ENCODE measurements around the gene MYLIP. TPM values are rescaled to one million over a fixed set of nuclear protein-coding genes. Genes with fewer than 3 reads are reported as not detected.

The MYLIP gene
- total and polyA plus RNA-seq, 2 of the 4 experiments (the other 2 are of a cell fraction): 1.8 to 3.2 TPM

- ChIA-PET CTCF (interaction anchor here (1.0 kb wide), 1 partner anchor 22 kb away, joined by 3 read pairs; no protein-coding TSS in a partner anchor), POLR2A (ENCODE audit: unreplicated experiment) (no interaction called here)
- Histone ChIP-seq H3K14ac (replicated peaks; ENCODE audit: low read depth, low read length) (no peak overlapping the region), H3K4me3 (ENCODE audit: insufficient read depth, low read depth, low read length) (no peak overlapping the region), H3K18ac (ENCODE audit: low read depth, low read length) (no peak overlapping the region), H3K9ac (ENCODE audit: low read depth, low read length) (no peak overlapping the region), H3K79me1 (ENCODE audit: low read depth in 1 of 2, low read length in 2 of 2) (no peaks in the 10 kb centered on the region), H2BK20ac (ENCODE audit: low read depth, low read length) (no peak overlapping the region), H3K56ac (ENCODE audit: extremely low read depth, insufficient read depth, low read length) (no peak overlapping the region), H2AK5ac (ENCODE audit: low read depth, low read length) (no peak overlapping the region), H3K23ac (ENCODE audit: low read depth, low read length) (no peak overlapping the region), H4K91ac (ENCODE audit: insufficient read depth, low read depth, low read length) (no peak overlapping the region), H2BK5ac (ENCODE audit: low read depth, low read length, poor library complexity, severe bottlenecking) (no peak overlapping the region), H3K9me3 (ENCODE audit: control insufficient read depth, insufficient read depth, low read length) (peaks cover 3% of the 10 kb centered on the region; the same call in 1 of the 2 replicates), H2AK9ac (replicated peaks; ENCODE audit: low read depth, low read length, poor library complexity) (no peak overlapping the region), H3K27me3 (ENCODE audit: control insufficient read depth, insufficient read depth, low read length) (peaks cover 39% of the 10 kb centered on the region), H3K27ac (ENCODE audit: insufficient read depth, low read length) (no peak overlapping the region), H2AFZ (replicated peaks; ENCODE audit: low read length, poor library complexity) (no peak overlapping the region), H4K5ac (ENCODE audit: low read depth, low read length) (no peak overlapping the region), H3K4me1 (ENCODE audit: control insufficient read depth, insufficient read depth, low read length) (no peaks in the 10 kb centered on the region), H3K4me2 (ENCODE audit: low read depth, low read length) (no peak overlapping the region), H4K8ac (ENCODE audit: low read depth in 2 of 2, low read length in 2 of 2) (no peak overlapping the region), H2BK120ac (ENCODE audit: low read depth, low read length) (no peak overlapping the region), H3K4ac (ENCODE audit: low read depth, low read length) (no peak overlapping the region), H2BK15ac (ENCODE audit: low read depth, low read length) (no peak overlapping the region), H4K20me1 (ENCODE audit: insufficient read depth, low read length) (no peaks in the 10 kb centered on the region), H3K9me1 (ENCODE audit: insufficient read depth, low read length) (no peaks in the 10 kb centered on the region; the same call in 1 of the 2 replicates), H3K36me3 (ENCODE audit: control insufficient read depth, insufficient read depth, low read length) (no peaks in the 10 kb centered on the region)
- 90% methylated on average over 4 of the region's 11 CpGs; no CpG with 5 or more reads in 1 of the 2 experiments for WGBS, 2 experiments (ENCODE audit: extremely low coverage in 2 of 2, insufficient read length in 1 of 2)
- dilution Hi-C loops (cut with HindIII; ENCODE audit: low sequenced_read_pairs, unreplicated experiment): no loop called here
- no TSS peak for BruUV-seq (replicated peaks)
- intact Hi-C loops (cut with micrococcal nuclease): no loop called here
- ATAC-seq (ENCODE audit: low read depth): no peak
- DNase-seq: no peak
- in situ Hi-C loops (cut with MboI; ENCODE audit: low sequenced_read_pairs): no loop called here
- TF ChIP-seq RAD21 (IDR thresholded peaks at IDR 0.05; ENCODE audit: low read length): no peak
- no peak for TF ChIP-seq FOS (IDR thresholded peaks at IDR 0.05; ENCODE audit: low read depth, low read length)
- no peak for TF ChIP-seq MAFK (IDR thresholded peaks at IDR 0.05; ENCODE audit: low read depth, low read length)
- no peak for TF ChIP-seq CEBPB (IDR thresholded peaks at IDR 0.05; ENCODE audit: low read depth, low read length)
- TF ChIP-seq MAZ (IDR thresholded peaks at IDR 0.05; ENCODE audit: borderline replicate concordance, low read depth, low read length): no peak
- TF ChIP-seq BHLHE40 (IDR thresholded peaks at IDR 0.05; ENCODE audit: low read depth, low read length): no peak
- TF ChIP-seq, protein P1, sequence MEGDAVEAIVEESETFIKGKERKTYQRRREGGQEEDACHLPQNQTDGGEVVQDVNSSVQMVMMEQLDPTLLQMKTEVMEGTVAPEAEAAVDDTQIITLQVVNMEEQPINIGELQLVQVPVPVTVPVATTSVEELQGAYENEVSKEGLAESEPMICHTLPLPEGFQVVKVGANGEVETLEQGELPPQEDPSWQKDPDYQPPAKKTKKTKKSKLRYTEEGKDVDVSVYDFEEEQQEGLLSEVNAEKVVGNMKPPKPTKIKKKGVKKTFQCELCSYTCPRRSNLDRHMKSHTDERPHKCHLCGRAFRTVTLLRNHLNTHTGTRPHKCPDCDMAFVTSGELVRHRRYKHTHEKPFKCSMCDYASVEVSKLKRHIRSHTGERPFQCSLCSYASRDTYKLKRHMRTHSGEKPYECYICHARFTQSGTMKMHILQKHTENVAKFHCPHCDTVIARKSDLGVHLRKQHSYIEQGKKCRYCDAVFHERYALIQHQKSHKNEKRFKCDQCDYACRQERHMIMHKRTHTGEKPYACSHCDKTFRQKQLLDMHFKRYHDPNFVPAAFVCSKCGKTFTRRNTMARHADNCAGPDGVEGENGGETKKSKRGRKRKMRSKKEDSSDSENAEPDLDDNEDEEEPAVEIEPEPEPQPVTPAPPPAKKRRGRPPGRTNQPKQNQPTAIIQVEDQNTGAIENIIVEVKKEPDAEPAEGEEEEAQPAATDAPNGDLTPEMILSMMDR (conservative IDR thresholded peaks at IDR 0.05; ENCODE audit: low read depth, low read length): no peak
- no peak for TF ChIP-seq MXI1 (IDR thresholded peaks at IDR 0.05; ENCODE audit: borderline replicate concordance, low read depth, low read length)
- no peak for TF ChIP-seq ELK1 (IDR thresholded peaks at IDR 0.05; ENCODE audit: borderline replicate concordance, low read depth, low read length)
- TF ChIP-seq RCOR1 (IDR thresholded peaks at IDR 0.05; ENCODE audit: insufficient replicate concordance, low read length): no peak
- no peak for TF ChIP-seq POLR2A (IDR thresholded peaks at IDR 0.05; ENCODE audit: low read depth, low read length)
- TF ChIP-seq, protein P2, sequence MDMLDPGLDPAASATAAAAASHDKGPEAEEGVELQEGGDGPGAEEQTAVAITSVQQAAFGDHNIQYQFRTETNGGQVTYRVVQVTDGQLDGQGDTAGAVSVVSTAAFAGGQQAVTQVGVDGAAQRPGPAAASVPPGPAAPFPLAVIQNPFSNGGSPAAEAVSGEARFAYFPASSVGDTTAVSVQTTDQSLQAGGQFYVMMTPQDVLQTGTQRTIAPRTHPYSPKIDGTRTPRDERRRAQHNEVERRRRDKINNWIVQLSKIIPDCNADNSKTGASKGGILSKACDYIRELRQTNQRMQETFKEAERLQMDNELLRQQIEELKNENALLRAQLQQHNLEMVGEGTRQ (IDR thresholded peaks at IDR 0.05; ENCODE audit: low read depth, low read length): no peak
- TF ChIP-seq NFE2L2 (IDR thresholded peaks at IDR 0.05; ENCODE audit: low read depth, low read length): no peak
- TF ChIP-seq SMC3 (IDR thresholded peaks at IDR 0.05; ENCODE audit: low read depth, low read length): no peak
- TF ChIP-seq CHD1 (IDR thresholded peaks at IDR 0.05; ENCODE audit: low read depth, low read length): no peak
- TF ChIP-seq RFX5 (IDR thresholded peaks at IDR 0.05; ENCODE audit: low read depth, low read length): no peak
Observed at GRCh38 chr6:16160794-16161193, 31.9 kb downstream of the MYLIP start.
